ENCODE results near the gene MLF2.
A peak's percentile ranks its signal among the peaks of the same experiment; 100 is the strongest.

MLF2 gene, protein sequence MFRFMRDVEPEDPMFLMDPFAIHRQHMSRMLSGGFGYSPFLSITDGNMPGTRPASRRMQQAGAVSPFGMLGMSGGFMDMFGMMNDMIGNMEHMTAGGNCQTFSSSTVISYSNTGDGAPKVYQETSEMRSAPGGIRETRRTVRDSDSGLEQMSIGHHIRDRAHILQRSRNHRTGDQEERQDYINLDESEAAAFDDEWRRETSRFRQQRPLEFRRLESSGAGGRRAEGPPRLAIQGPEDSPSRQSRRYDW

DNA sequence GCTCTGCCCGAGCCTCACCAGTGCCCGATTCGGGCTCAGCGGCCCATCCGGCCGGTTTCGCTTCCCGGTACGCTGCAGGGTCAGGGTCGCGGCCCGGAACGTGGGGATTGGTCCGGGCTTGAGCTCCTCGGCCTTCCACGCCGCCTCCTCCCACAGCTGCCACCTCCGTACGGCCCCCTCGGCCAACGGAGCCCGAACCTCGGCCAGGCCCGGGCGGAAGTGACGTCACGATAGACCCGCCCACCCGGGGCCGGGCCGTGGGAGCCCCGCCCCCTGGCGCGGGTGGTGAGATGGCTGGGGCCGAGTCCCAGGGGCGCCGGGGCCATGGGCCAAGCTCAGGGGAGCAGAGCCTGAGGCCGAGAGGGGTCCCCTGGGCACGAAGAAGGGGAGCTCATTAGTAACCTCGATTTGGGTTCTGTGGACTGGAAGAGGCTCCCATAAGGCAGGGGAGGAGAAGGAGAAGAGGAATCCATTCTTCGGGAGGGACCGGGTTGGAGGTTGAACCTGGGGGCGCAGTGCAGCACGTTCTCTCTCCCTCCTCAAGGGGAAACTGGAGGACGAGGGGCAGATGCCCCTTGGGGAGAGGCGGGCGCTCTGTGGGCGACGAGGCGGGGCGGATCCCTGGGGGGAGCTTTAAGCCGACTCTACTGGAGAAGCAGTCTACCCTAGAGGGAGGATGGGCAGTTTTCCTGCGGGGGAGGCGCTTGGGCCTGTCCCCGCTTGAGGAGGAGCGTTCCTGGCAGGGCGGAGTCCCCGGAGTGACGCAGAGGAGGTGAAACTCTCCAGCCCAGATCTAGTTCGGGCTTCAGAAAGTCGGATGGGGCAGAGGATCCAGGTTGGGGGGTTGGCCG lies at the start of gene MLF2:
MLF2 (minus strand) TSS at position 221 of the 851 bp plus-strand sequence. CDS start 807 bp downstream, outside the sequence.
- DNase-seq: peak; percentile 97

DNA sequence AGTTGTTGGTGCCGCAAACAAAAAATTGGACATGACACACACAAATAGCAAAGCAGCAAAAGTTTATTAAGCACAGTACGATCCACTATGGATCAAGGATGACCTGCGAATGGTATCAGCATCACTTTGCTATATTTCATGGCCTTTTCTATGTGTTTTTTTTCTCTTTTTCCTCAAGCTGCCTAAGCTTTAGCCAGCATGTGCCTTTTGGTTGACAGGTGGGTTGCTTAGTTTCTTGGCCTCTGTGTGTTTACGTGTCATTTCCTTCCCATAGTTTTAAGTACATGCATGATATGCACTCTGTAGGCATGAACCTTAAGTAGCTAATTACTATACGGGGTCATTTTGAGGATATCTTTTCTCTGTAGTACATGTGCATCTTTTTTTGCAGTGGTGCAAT lies 46.2 kb upstream of the MLF2 start:
- no peak for DNase-seq

DNA sequence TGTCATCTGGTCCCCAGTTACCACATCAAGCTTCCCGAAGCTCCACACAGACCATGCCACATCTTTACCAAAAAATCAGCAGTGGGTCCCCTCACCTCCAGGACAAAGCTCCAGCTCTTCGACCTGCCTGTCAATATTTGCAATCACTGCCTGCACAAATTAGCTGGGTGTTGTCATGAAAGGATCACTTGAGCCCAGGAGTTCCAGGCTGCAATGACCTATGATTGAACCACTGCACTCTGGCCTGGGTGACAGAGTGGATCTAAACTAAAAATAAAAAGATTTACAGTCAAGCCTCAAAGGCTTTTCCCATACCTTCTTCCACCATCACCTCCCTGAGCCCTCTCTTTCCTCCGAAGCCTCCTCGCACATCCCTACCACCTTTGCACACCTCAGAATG lies 43.6 kb upstream of the MLF2 start:
- no peak for DNase-seq

GRCh38 chr12:6795088-6795487 lies 42.1 kb upstream of the MLF2 start:
- DNase-seq: no peak

DNA sequence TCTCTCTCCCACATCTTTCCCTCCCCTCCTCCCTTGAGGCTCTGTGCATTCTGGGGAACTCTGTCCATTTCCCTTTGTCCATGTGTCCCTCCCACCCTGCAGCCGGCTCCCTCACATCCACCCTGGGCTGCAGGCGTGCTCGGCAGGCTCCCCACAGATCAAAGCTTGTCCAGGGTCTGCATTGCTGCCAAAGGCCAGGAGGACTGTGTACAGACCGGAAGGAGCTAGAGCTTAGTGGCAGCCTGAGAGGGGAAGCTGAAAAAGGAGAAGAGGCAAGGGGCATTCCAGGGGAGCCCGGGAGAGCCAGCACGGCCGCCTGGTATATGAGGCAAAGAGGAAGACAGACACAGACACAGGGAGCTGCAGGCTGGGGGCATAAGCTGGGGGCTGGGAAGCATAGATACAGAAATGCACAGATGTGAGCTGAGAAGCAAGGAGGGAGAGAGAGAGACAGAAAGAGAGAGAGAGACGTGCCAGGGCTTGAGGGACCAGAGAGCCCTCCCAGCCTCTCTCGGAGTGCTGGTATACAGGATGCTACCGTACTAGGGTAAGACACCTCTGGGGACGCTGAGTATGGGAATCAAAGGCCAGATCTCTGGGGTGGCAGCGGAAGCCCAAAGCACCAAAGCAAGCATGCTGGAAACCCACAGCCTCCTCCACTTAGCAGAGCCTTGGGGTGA lies 39.7 kb upstream of the MLF2 start:
- no peak for DNase-seq

GRCh38 chr12:6791931-6792520 lies 39.1 kb upstream of the MLF2 start:
- no peak for DNase-seq

GRCh38 chr12:6790496-6791150 lies 37.7 kb upstream of the MLF2 start:
- DNase-seq: no peak

GRCh38 chr12:6788972-6789924 lies 36.3 kb upstream of the MLF2 start, which contains the start of gene CD4:
TSS of gene CD4 (plus strand) at chr12:6789528. CDS start at chr12:6800139, 10,611 bp downstream.
- no peak for DNase-seq

DNA sequence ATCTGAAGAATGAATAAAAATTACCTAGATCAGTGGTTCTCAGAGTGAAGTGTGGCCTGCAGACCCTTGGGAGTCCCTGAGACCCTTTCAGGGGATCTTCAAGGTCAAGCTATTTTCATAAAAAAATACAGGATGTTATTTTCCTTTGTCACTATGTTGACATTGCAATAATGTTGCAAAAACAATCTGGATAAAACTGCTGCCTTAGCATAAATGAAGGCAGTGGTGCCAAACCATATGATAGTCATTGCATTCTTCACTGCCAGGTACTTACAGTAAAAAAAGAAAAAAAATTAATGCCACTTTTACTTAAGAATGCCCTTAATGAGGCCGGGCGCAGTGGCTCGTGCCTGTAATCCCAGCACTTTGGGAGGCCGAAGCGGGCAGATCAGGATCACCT lies 34.4 kb upstream of the MLF2 start:
- no peak for DNase-seq

GRCh38 chr12:6786416-6787094 lies 33.6 kb upstream of the MLF2 start:
- no peak for DNase-seq

DNA sequence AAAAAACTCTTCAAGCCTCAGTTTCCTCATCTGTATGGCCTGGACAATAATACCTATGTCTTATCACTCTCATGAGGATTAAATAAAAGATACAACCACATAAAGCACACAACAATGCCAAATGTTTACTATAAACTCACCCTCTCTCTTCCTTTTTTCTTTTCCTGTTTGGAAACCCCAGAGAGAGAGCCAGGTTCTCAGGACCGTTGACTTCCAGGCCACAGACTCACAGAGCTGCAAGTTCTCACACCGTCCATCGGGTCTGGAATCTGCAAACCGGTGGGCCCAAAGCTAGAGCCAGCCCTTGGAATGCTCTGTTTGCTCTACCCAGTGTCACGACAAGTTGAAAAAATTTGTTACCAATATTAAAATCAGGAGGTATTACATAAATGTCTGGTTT lies 31.8 kb upstream of the MLF2 start:
- DNase-seq: no peak

- no peak for DNase-seq
These were observed 31.4 kb upstream of the MLF2 start for GRCh38 chr12:6784296-6784695.

- DNase-seq: no peak
These were observed 30.9 kb upstream of the MLF2 start for GRCh38 chr12:6783828-6784227.

- no peak for DNase-seq
These were observed 30.1 kb upstream of the MLF2 start for GRCh38 chr12:6782850-6783566.

DNA sequence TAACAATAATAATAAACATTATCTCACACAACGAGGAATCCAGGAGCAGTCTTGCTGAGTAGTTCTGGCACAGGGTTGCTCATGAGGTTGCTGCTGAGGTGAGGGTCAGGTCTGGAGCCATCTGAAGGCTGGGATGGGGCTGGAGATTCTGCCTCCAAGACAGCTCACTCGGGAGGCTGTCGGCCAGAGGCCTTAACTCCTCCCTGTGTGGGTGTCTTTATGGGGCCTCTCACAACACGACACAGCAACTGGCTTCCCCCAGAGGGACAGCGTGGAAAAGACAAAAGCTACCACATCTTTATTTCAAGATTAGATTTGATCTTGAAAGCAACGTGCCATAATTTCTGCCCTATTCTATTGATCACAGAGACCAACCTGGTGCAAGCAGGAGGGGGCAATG lies 29.2 kb upstream of the MLF2 start:
- DNase-seq: no peak

DNA sequence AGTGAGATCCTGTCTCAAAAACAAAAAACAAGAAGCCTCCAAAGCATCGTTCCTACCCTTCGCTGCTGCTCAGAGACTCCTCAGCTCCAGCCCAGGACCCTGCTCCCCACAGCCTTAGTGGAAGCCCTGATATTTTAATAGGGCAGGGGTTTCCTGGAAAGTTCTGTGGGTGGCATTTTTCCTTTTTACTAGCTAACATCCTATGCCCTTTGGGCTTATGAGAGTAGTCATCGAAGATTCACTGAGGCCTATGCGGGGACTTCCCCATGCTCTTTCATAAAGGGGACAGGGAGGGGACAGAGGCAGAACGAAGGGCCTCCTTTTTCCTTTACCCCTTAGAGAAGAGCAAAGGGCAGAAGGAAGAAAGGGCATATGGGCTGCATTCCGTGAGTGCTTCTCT lies 27.6 kb upstream of the MLF2 start:
- no peak for DNase-seq

DNA sequence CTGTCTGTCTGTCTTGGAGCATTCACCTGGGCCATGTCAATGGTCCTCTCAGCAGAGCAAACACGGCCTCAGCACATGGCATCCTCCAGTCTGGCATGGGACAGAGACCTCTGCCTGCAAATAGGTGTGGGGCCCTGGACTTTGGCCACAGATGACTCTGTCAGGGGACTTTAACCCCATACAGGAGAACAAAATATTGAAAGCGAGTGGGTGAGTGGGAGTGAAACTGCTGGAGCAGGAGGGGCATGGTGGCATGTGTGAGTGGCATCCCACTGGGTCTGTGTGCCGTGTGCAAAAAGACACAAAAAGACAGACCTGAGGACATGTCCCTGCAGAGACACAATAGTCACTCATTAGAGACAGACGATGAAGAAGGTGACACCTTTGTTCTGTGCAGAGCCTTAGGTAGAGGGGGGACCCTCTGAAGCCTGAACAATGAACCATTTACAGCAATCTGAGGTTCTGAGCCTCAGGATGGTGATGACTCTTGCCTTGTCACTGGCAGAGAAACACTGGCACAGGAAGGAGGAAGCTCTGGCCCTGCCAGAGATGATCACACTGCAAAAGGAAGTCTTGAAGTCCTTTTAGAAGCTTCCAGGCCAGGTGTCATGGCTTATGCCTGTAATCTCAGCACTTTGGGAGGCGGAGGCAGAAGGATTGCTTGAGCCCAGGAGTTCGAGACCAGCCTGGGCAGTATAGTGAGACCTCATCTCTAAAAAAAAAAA lies 26.9 kb upstream of the MLF2 start:
- no peak for DNase-seq

GRCh38 chr12:6778574-6779550 lies 25.9 kb upstream of the MLF2 start:
- DNase-seq: peak; percentile 88

Measured in activated CD8-positive, alpha-beta memory T cell treated with anti-CD3 and anti-CD28 coated beads, Interleukin-2, amount 50 U/mL, for 4 hours (primary cell).